G401 (cell line): ENCODE results near the gene MIDN. TPM values are rescaled to one million over a fixed set of nuclear protein-coding genes. Genes with fewer than 3 reads are reported as not detected.
"Not testable (repeated sequence)": the region's sequence is repeated elsewhere in the genome, so short reads cannot be mapped to it uniquely, and the experiment has no call there.

Experiments used
- DNase-seq: peaks from one replicate; pipeline ENCODE4 v3.0.0-alpha.2; 2015; ENCODE audit warnings: low spot score
- in situ Hi-C: cut with HindIII; loops from 2 replicates; pipeline ENCODE4 v1.10.0; 2016; ENCODE audit warnings: low sequenced_read_pairs, mixed read lengths
- total RNA-seq: library from RNA; depleted of rRNA; stranded (reverse); fragments of >200 nt; shearing (Covaris generic); gene quantifications from 2 replicates; pipeline ENCODE4 v1.2.3, GENCODE V29; 2014; rRNA removed

Gene MIDN
- 14.0 and 17.5 TPM in 2 replicates for total RNA-seq

DNA sequence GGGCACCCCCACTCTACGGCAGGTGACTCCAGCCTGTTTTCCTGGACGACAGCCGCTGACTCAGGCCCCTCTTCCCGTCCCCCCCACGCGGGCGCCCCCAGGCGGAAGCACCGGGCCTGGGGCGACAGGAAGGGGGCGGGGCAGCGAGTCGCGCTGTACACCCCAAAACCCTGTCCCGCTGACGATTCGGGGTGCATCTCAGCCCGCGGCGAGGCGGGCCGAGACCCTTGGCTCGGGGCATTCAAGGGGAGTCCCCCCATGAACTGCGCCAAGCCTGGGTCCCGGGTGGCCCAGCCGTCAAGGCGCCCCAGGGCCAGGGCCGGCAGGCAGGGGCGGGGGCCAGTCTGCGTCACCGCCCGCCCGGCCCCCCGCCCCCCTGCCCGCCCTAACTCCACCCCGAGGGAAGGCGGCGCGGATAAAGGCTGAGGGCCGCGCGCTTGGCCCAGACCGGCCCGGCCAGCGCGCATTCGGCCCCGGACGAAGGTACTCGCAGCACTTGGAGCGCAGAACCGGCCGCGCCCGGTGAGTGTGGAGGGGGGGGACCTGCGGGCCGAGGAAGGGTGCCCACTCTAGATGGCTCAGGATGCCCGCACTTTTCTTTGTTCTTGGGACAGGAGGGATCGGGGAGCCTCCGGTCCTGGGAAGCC, at the start of gene MIDN:
TSS of gene MIDN (plus strand) at position 445 of the 647 bp plus-strand sequence. CDS start 1,714 bp downstream, outside the sequence.
- in situ Hi-C loops, result no loop called here
- no peak for DNase-seq

DNA sequence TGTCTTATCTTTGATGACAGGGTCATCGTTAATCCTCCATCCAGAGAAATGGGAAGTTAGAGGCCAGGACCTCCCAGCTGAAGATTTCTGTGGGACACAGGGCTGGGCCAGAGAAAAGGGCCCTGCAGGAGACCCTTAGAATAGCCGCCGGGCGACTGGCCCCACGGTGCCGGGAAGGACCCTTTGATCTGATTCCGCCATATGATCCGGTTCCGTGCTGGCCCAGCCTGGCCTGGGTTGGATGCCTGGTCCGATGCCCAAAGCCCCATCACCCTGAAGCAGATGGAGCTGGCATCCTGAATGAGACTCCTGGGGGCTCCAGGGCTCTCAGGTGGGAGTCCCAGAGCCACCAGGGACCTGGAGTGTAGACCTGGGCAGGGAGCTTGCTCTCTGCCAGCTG, 48.9 kb upstream of the MIDN start:
- no peak for DNase-seq
- in situ Hi-C loops, result no loop called here

DNA sequence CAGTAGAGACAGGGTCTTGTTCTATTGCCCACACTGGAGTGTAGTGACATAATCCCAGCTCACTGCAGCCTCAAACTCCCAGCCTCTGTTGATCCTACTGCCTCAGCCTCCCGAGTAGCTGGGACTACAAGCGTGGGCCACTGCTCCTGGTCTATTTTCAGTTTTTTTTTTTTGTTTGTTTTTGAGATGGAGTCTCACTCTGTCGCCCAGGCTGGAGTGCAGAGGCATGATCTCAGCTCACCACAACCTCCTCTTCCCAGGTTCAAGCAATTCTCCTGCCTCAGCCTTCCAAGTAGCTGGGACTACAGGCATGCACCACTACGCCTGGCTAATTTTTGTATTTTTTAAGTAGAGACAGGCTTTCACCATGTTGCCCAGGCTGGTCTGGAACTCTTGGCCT, 47.8 kb upstream of the MIDN start:
- in situ Hi-C loops, DNase-seq: not testable (repeated sequence)

DNA sequence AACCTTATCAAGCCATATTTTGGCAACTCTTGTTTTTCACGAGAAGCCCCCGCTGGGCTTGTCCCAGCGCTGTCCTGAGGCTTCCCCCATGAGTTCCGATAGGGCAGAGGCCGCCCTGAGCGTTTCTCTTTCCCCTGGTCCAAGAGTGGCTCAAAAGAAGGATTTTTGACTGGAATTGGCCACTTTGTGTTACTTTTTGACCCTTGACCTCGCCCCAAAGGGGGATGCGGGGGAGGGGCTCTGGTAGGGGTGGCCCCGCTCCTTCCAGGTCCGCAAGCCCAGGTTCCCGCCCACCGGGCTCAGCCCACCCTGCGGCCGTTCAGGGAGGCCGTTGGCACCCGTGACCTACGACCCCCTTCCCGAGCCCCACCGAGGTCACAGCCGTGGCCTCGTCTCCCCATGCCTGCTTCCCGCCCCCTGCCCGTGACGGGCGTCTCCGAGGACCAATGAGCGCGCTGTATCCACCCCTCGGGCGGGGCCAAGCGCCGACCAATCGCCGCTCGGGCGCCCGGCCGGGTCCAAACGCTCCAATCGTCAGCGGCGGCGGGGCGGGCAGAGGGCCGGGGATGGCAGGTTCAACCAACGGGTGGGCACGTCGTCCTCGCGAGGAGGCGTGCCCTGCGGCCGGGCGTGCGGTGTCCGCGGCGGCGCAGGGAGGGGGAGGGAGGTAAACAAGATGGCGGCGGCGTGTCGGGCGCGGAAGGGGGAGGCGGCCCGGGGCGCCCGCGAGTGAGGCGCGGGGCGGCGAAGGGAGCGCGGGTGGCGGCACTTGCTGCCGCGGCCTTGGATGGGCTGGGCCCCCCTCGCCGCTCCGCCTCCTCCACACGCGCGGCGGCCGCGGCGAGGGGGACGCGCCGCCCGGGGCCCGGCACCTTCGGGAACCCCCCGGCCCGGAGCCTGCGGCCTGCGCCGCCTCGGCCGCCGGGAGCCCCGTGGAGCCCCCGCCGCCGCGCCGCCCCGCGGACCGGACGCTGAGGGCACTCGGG, 43.0 kb upstream of the MIDN start, which contains the start of gene STK11:
TSS of gene STK11 (plus strand) at position 665 of the 986 bp plus-strand sequence. CDS start 1,136 bp downstream, outside the sequence.
- peak; percentile 97 for DNase-seq

DNA sequence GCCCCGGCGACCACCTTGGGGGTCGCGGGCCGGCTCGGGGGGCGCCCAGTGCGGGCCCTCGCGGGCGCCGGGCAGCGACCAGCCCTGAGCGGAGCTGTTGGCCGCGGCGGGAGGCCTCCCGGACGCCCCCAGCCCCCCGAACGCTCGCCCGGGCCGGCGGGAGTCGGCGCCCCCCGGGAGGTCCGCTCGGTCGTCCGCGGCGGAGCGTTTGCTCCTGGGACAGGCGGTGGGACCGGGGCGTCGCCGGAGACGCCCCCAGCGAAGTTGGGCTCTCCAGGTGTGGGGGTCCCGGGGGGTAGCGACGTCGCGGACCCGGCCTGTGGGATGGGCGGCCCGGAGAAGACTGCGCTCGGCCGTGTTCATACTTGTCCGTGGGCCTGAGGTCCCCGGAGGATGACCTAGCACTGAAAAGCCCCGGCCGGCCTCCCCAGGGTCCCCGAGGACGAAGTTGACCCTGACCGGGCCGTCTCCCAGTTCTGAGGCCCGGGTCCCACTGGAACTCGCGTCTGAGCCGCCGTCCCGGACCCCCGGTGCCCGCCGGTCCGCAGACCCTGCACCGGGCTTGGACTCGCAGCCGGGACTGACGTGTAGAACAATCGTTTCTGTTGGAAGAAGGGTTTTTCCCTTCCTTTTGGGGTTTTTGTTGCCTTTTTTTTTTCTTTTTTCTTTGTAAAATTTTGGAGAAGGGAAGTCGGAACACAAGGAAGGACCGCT, 42.1 kb upstream of the MIDN start:
- in situ Hi-C loops, result no loop called here

More for the DNA sequence above, 43.0 kb upstream of the MIDN start, which contains the start of gene STK11:
- in situ Hi-C loops, result no loop called here

DNA sequence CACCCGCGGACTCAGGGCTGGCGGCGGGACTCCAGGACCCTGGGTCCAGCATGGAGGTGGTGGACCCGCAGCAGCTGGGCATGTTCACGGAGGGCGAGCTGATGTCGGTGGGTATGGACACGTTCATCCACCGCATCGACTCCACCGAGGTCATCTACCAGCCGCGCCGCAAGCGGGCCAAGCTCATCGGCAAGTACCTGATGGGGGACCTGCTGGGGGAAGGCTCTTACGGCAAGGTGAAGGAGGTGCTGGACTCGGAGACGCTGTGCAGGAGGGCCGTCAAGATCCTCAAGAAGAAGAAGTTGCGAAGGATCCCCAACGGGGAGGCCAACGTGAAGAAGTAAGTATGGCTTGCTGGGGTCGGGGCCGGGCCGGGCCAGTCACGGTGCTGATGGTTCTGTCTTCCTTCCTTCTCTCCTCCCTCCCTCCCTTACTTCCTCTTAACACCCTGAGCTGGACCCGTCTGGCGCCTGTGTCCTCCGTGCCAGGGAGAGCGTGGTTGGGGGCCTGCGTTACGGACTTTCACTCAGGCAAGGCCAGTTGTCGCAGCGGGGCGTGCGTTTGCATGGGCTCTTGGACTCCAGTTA, 41.4 kb upstream of the MIDN start:
- DNase-seq, result no peak
- in situ Hi-C loops, result no loop called here

More for the DNA sequence above, 42.1 kb upstream of the MIDN start:
- no peak for DNase-seq

DNA sequence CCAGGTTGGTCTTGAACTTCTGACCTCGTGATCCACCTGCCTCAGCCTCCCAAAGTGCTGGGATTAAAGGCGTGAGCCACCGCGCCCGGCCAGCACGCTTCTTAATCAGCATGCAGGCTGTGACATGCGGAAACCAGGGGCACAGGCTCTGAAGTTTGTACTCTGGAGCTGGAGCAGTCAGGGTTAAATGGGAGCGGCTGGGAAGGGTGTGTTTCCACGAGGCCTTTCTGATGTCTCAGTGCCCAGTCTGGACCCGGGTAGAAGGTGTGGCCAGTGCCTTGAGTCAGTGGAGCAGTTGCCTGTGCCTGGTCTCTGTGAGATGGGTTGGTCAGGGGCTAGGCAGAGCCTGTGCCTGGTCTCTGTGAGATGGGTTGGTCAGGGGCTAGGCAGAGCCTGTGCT, 39.6 kb upstream of the MIDN start:
- DNase-seq, in situ Hi-C loops: not testable (repeated sequence)

DNA sequence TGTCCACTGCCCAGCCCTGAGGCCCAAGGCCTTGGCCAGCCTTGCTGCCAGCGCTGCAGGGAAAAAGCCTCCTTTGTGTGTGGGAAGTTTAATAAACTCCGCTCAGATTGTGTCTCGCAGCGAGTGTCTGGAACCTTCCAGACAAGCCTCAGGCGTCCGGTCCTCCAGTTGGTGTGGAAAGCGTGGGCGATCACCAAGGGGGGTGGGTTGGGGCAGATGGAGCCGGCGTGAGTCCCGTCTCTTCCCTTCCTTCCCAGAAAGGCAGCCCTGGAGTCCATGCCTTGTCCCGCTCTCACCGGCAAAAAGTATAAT, 38.2 kb upstream of the MIDN start:
- peak; percentile 49 for DNase-seq
- in situ Hi-C loops, result no loop called here

DNA sequence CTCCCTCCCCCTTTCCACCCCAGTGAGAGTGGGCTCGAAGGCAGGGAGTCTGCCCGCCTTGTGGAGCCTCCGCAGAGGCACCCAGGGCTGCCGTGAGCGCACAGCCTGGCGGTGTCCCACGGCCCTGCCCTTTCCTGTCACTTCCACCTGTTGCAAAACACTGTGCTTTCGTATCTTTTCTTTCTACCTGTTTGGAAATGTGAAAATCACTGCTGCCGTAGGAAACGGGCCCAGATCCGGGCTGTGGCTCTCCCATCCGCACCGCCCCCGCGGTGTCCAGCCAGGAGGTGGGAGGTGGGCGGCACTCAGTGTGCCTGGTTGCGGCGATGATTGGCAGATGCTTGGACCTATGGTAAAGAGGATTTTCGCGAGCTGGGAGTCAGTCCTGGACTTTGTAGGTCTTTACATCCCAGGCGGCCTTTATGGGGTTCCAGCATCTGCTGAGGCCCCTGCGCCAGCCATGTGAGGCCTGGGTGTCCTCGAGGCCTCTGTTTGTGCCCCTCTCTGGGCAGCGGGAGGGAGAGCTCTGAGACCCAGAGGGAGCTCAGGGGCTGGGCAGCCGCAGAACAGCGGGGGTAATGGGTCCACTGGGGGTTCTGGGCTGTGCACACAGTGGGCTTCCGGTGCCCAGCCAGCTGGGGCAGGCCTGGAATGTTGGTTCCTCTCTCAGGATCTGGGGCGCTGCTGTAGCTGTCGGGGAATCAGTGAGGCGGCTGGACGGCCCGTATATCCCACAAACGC, 36.7 kb upstream of the MIDN start:
- peak; percentile 60 for DNase-seq
- in situ Hi-C loops, result no loop called here

DNA sequence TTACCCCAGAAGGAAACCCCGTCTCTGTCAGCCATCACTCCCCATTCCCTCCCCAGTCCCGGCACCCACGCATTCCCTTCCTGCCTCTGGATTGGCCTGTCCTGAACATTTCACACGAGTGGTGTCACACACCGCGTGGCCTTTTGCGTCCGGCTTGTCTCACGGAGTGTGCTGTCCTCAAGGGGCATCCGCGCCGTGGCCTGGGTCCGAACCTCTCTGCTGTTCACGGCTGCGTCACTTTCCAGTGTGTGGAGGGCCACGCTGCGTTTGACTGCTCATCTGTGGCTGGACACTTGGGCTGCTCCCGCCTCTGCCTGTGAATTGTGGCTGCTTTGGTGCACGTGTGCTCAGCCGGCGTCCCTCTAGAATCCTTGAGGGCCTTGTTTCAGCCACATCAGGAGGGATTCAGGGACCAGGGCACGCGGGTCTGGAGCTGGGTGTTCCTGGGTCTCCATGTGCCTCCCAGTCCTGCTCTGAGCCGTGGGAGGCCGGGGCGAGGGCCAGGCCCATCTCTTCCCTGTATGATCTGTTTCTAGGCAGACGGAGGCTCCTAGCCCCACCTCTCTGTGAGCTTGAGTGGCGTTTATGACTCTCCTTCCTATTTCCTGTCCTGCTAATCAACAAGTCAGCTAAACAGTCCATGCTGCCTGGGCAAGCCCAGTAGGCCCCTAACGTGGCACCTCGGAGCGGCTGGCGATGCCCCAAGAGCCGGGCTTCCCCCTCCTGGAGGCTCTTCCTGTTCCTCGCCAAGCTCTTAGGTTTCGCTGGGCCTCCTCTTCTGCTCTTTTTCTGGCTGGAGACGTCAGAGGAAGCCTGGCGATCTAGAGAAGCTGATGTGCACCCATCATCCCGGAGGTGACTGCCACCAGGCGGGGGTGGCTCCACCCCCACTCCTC, 34.7 kb upstream of the MIDN start:
- in situ Hi-C loops, result no loop called here

DNA sequence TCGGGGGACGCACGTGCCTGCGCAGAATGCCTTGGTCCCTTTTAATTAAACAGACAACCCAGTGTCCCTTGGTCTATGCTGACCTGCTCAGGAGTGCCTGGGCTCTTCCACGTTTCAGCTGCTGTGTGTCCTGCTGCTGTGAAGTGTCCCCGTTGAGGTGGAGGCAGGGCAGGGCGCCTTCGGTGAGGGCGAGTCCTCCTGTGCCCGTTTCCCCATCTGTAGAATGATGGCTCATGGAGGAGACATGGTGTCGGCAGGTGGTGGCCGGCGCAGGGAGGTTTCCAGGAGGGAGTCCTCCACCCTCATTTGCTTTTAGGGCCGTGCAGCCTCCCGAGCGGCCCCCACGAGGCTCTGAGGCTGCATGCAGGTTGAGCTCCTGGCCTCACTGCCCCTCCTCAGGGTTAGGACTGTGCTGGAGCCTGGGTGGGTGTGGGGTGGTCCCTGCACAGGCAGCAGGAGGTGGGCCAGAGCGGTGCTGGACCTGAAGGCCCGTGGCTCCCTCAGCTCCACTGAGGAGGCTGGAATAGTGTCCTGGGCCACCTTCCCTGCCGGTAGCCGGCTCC, 34.0 kb upstream of the MIDN start:
- DNase-seq, result no peak
- in situ Hi-C loops, result no loop called here

More for the DNA sequence above, 34.7 kb upstream of the MIDN start:
- DNase-seq, result peak; percentile 85

DNA sequence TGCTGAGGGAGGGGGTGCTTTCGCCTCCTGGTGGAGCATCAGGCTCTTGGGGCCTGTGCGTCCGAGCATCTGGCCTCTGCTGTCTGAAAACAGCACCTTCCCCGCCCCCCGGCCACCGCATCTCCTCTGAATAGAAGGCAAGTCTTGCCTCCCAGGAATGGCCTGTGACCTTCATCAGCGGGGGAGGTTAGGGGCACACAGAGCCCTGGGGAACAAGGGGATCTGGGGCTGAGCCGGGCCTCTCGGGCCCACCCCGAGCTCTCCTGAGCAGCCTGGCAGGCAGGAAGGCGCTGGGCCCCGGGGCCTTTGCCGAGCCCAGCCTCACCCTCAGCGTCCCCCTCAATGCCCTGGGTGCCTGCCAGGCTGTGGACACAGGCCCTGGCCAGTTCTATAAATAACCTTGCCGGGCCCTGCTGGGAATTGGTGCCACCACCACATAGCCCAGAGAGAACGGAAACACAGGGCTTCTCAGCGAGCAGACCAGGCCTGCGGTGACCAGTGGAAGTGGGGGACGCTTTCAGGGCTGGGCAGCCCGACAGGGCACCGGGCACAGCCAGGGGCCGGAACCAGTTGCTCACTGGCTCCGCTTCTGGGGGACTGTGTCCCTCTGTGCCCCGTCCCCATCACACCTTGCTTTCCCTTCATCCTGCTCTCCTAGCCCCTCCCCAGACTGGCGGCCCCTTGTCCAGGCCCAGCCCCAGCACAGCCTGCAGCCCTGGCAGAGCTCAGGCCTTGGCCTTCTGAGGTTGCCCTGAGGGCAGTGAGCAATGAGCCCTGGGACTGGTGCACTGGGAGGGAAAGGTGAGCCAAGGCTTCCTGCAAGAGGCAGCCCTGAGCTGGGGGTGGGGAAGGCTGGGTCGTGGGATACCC, 33.3 kb upstream of the MIDN start:
- peak; percentile 70 for DNase-seq
- in situ Hi-C loops, result no loop called here

DNA sequence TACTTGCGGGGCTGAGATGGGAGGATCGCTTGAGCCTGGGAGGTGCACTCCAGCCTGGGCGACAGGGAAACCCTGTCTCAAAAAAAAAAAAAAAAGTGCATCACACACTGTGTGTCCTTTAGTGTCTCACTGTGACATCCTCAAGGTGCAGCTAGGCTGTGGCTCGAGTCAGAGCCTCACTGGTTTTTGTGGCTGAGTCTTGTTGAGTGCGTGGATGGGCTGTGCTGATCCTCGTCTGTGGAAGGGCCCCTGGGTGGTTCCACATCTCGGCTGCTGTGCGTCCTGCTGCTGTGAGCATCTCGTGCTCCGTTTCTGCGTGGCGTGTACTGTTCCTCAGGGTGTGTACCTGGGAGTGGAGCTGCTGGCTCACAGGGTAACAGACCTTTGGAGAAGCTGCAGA, 31.6 kb upstream of the MIDN start:
- in situ Hi-C loops, result no loop called here
- no peak for DNase-seq

DNA sequence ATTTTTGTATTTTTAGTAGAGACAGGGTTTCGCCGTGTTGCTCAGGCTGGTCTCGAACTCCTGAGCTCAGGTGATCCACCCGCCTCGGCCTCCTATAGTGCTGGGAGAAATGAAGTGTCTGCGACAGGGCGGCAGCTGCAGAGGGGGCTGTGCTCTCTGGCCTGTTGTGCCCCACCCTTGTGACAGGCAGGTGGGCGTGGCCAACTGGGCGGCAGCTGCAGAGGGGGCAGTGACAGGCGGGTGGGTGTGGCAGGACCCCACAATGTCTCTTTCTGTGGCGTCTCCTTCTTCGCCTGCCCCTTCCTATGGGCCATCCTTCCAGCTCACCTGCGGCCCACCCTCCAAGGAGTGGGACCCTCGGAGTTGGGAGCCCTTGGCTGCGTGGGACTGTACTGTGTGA, 31.0 kb upstream of the MIDN start:
- in situ Hi-C loops, result no loop called here

DNA sequence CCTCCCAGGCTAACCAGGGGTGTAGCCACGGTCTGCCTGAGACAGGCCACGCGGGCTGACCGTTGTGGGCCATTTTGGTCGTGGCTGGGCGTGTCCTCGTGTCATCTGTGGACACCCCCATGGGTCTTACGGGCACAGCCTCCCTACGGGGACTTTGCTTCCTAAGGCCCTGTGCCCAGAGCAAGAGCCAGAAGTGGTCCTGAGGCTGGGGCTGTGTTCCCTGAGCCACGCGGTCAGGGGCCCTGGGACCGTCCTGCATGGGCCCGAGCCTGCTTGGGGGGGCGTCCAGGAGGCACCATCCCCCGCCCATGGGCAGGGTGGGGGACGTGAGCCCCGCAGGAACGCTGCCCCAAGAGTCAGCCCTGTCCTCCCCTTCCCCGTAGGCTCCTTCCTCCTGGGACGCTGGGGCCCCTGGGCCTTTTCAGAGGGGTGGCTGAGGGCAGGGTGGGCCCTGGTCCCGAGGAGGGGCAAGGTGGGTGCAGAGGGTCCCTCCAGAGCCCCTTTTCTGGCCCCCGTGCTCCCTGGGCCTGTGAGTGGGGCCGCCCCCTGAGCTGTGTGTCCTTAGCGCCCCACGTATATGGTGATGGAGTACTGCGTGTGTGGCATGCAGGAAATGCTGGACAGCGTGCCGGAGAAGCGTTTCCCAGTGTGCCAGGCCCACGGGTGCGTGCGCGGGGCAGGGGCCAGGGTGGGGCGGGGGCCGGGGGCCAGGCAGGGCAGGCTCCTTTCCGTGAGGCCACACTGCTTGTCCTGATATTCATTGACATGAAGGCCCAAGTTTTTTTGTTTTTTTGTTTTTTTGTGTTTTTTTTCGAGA, 29.4 kb upstream of the MIDN start:
- DNase-seq, result no peak
- in situ Hi-C loops, result no loop called here

More for the DNA sequence above, 31.0 kb upstream of the MIDN start:
- DNase-seq, result no peak
